A673 (cell line): Measurements from ENCODE around the gene GTF3C1.

Experiments
- EZH2 ChIP-seq: fragments of 200-600 bp; sonication (generic); IDR thresholded peaks from 2 replicates; pipeline ENCODE4 v1.6.1; 2017; ENCODE audit warnings: borderline replicate concordance, low read depth, mild to moderate bottlenecking, mixed read lengths, antibody characterized with exemption, low read length; ENCODE audit not compliant: poor library complexity, severe bottlenecking
- TF ChIP-seq, protein P1 (sequence below): fragments of 300-800, 200-600 bp; sonication (generic); conservative IDR thresholded peaks from 2 replicates; pipeline ENCODE4 v1.5.1; 2017; ENCODE audit warnings: low read depth, mild to moderate bottlenecking, antibody characterized with exemption, low read length, moderate library complexity, mixed read lengths

- TF ChIP-seq, protein P1, sequence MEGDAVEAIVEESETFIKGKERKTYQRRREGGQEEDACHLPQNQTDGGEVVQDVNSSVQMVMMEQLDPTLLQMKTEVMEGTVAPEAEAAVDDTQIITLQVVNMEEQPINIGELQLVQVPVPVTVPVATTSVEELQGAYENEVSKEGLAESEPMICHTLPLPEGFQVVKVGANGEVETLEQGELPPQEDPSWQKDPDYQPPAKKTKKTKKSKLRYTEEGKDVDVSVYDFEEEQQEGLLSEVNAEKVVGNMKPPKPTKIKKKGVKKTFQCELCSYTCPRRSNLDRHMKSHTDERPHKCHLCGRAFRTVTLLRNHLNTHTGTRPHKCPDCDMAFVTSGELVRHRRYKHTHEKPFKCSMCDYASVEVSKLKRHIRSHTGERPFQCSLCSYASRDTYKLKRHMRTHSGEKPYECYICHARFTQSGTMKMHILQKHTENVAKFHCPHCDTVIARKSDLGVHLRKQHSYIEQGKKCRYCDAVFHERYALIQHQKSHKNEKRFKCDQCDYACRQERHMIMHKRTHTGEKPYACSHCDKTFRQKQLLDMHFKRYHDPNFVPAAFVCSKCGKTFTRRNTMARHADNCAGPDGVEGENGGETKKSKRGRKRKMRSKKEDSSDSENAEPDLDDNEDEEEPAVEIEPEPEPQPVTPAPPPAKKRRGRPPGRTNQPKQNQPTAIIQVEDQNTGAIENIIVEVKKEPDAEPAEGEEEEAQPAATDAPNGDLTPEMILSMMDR = no peak
- TF ChIP-seq EZH2 = no peak
Observed at GRCh38 chr16:27464626-27465482, 84.9 kb downstream of the GTF3C1 start.
